GM18517 (cell line): ENCODE results near the gene ALDH8A1.

ENCODE experiments used
- ATAC-seq: cut with Tn5 transposase; IDR thresholded peaks from one replicate; pipeline ENCODE4 v1.9.1; 2021; ENCODE audit warnings: mild to moderate bottlenecking, moderate library complexity; ENCODE audit not compliant: unreplicated experiment

The ALDH8A1 gene

GRCh38 chr6:134949927-134950326 lies at the start of gene ALDH8A1:
TSS of gene ALDH8A1 (minus strand) at chr6:134950101. CDS start at chr6:134950053, 48 bp downstream.
- no peak for ATAC-seq

GRCh38 chr6:134999107-134999506 lies 49.2 kb upstream of the ALDH8A1 start:
- no peak for ATAC-seq

- ATAC-seq: no peak
Measured at GRCh38 chr6:134997133-134997995, 47.5 kb upstream of the ALDH8A1 start.

DNA sequence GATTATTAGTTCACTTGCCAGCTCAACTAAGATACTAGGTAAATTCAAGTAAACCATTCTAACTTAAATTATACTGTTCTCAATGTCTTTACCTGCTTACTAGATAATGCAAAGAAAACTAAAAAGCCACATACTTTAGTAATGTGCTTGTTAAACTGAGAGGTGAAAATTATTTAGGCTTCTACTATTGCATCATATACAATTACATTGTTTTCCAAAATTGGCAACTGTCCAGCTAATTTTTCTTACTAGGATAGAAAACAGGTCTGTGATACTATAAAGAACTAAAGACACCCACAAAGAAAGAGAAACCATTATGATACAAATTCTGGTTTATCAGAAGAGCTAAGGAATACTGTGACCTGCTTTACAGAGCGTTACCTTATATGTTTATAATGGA lies 45.6 kb upstream of the ALDH8A1 start:
- ATAC-seq: no peak

DNA sequence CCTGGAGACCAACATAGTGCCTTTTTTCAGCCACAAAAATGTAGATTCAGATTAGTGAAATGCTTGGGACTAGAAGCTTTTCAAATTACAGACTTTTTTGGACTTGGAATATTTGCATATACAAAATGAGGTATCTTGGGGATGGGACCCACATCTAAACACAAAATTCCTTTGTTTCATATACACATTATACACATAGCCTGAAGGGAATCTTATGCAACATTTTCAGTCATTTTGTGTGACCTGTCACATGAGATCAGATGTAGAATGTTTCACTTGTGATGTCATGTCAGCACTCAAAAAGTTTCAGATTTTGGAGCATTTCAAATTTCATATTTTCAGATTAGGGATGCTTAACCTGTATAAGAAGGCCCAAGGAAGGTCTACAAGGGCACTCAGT lies 44.5 kb upstream of the ALDH8A1 start:
- no peak for ATAC-seq

GRCh38 chr6:134992155-134992554 lies 42.3 kb upstream of the ALDH8A1 start:
- no peak for ATAC-seq

DNA sequence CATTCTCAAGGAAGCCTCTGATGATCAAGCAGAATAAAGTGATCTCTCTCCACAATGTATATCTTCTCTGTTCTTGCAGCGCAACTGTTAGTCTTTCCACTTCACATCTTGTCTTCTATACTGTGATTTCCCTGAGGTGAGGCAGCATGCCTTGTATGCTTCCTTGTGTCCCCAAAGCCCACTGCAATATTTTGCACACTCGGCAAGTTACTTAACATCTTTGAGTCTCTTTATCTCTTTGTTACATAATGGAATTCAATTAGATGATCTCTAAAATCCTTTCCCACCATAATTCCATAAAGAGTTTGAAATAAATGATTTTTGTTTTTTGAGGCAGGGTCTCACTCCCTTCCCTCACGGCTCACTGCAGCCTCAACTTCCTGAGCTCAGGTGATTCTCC lies 40.4 kb upstream of the ALDH8A1 start:
- ATAC-seq: no peak

- ATAC-seq: no peak
Measured at GRCh38 chr6:134984821-134985220, 34.9 kb upstream of the ALDH8A1 start.

DNA sequence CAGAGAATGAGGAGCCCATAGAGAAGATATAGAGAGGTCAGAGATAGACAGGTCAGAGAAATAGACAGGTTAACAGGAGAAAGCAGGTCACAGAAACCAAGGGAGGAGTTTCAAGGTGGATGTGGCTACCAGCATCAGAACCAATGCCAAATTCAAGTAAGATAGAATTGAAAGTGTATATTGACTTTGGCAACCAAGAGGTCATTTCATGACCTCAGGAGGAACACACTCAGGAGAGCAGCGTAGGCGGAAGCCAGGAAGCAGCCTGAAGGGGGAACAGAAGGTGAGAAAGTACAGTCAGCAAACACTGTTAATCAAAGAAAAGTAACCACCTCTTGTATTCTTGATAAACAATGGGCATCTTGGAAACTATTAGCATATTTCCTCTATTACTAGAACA lies 33.9 kb upstream of the ALDH8A1 start:
- no peak for ATAC-seq

GRCh38 chr6:134982161-134982560 lies 32.3 kb upstream of the ALDH8A1 start:
- ATAC-seq: no peak

DNA sequence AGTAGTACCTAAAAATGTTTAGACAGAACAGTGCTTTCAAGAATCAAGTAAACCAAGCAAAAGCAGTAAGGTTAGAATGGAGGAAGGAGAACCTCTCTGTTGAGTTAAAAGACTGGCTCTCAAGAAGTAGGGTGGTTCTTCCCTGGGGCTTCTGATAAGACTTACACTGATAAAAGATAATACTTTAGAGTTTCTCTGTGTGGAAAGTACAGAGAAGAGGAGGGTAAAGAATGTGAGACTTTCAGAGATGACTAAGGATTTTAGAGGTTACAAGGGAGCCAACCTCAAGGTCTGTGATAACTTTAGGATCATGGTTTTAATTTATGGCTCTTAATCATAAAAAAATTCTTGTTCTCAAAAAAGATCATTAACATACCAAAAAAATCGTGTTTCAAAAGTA lies 30.9 kb upstream of the ALDH8A1 start:
- no peak for ATAC-seq

DNA sequence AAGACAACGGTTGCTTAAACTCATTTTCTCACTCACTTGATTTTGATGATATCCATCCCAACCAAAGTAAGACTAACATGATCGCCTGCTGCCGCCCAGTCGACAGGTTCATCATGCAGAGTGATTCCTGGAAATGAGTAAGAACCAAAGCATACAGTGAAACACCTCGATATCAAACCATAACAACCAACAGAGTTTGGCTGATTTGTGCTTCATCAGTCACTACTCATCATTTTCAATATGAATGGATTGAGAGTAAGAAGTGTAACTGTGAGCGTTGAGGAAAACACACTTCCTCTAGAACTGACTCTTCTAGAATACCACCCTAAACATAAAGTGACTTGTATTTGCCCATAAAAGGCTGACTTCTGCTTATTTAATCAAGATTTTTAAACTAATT lies 29.2 kb upstream of the ALDH8A1 start:
- peak; percentile 85 for ATAC-seq

DNA sequence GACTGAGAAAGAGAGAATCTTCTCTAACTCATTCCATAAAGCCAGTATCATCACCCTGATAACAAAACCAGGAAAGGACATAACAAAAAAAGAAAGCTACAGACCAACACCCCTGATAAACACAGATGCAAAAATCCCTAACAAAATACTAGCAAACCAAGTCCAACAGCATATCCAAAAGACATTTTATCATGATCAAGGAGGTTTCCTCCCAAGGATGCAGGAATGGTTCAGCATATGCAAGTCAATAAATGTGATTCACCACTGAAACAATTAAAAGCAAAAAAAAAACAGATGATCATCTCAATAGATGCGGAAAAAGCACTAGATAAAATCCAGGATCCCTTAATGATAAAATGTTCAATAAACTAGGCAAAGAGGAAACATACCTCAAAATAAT lies 24.5 kb upstream of the ALDH8A1 start:
- ATAC-seq: no peak

DNA sequence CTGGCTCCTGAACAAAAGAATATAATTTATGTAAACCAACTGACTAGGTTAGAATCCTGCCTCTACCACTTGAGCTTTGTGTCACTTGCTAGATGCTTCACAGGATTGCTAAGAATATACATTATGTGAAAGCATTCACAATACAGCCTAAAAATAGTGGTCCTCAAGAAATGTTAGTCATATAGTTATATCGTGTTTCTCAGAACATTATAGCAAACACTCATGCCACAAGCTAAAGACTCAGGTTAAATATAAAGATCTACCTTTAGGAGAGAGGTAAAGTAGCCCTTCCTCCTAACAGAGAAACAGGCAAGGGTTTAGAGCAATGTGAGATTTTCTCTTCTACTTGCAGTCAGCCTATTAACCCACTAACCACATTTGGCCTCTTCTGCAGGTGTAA lies 17.8 kb upstream of the ALDH8A1 start:
- no peak for ATAC-seq

DNA sequence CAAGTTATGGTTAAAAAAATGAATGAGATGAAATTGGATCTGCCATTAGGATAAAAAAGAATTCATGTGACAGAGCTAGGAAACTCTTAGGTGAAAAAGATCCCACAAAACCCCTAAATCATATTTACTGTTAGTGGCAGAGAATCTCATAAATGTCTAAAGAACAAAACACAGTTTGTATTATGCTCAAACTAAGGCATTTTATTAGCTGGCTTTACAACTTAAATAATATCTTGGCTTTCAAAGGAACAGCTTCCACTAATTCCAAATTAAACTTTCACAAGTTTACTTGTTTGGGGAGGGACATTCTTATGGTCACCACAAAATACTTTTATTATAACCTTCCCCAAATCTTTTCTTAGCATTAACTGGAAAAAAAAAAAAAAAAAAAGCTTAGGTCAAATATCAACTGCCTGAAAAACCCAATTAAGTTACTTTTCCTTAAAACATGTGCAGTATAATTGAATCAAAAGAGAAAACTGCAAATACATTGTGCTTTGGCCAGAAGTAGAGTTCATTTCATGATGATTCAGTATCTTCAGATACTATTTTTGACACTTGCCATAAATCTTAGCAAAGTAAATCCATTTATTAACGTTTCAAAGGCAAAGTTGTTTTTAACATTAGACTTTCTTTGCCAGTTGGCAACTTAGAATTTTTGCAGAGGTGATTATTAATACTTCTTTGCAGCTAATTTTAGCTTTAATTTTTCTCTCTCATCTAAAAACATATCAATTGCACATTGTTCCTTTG lies 14.7 kb upstream of the ALDH8A1 start:
- no peak for ATAC-seq

GRCh38 chr6:134962421-134962820 lies 12.5 kb upstream of the ALDH8A1 start:
- ATAC-seq: no peak

- ATAC-seq: no peak
Measured at GRCh38 chr6:134961366-134961765, 11.5 kb upstream of the ALDH8A1 start.

- ATAC-seq: no peak
Measured at GRCh38 chr6:134959603-134960002, 9.7 kb upstream of the ALDH8A1 start.

DNA sequence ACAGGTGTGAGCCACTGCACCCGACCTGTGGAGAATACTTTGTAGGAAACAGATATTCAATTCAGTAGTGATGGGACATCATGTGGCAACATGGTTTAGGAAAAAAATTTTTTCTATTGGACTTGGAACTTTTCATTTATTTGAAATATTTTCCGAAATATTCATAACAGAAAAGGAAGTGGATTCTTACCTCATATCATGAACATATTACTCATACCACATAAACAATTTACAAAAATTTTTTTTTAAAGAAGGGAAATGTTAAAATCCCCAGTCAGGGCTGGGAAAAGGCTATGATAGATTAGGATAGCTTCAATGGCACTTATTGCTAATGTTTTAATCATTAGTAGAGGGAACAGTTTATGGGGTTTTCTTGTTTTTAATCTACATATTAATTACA lies 6.8 kb upstream of the ALDH8A1 start:
- no peak for ATAC-seq

DNA sequence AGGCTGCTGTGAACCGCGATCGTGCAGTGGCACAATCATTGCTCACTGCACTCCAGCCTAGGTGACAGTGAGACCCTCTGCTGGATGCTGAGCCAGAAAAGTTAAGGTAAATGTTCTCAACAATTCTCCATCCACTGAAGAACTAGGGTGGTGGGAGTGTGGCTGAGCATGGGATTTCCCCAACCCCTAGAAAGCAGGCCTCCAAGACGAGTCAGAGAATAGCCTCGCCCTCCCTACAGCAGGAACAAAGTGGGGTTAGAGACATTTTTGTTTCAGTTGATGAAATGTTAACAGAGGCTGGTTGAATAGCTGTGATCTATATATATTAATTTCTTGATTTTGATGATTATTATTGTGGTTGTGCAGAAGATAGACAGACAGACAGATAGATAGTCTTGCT lies 6.1 kb upstream of the ALDH8A1 start:
- ATAC-seq: no peak

- ATAC-seq: no peak
Measured at GRCh38 chr6:134954272-134955000, 4.5 kb upstream of the ALDH8A1 start.
